Jurkat, Clone E6-1 (cell line): Measurements from ENCODE around the gene TTC33. TPM values are rescaled to one million over a fixed set of nuclear protein-coding genes. Genes with fewer than 3 reads are reported as not detected.
A peak's percentile ranks its signal among the peaks of the same experiment; 100 is the strongest.
"Not testable (repeated sequence)": the region's sequence is repeated elsewhere in the genome, so short reads cannot be mapped to it uniquely, and the experiment has no call there.

Experiments used
- DNase-seq: peaks from one replicate; pipeline ENCODE4 v3.0.0-alpha.2; 2011; ENCODE audit warnings: low read depth, low spot score
- H3K4me3 ChIP-seq: 2 replicates; pipeline ENCODE4 v1.5.1; 2011; ENCODE audit warnings: mild to moderate bottlenecking, low read length, control low read depth, moderate library complexity
- polyA plus RNA-seq: library from polyadenylated mRNA; unstranded; fragments of >200 nt; gene quantifications from one replicate; pipeline ENCODE4 v1.2.1, GENCODE V29; 2012; ENCODE audit warnings: missing spikeins; ENCODE audit not compliant: insufficient read length, insufficient read depth

TTC33 gene, protein sequence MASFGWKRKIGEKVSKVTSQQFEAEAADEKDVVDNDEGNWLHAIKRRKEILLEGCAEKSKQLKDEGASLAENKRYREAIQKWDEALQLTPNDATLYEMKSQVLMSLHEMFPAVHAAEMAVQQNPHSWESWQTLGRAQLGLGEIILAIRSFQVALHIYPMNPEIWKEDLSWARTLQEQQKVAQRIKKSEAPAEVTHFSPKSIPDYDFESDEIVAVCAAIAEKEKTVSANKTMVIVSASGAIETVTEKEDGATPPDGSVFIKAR
- 29.3 TPM for polyA plus RNA-seq

DNA sequence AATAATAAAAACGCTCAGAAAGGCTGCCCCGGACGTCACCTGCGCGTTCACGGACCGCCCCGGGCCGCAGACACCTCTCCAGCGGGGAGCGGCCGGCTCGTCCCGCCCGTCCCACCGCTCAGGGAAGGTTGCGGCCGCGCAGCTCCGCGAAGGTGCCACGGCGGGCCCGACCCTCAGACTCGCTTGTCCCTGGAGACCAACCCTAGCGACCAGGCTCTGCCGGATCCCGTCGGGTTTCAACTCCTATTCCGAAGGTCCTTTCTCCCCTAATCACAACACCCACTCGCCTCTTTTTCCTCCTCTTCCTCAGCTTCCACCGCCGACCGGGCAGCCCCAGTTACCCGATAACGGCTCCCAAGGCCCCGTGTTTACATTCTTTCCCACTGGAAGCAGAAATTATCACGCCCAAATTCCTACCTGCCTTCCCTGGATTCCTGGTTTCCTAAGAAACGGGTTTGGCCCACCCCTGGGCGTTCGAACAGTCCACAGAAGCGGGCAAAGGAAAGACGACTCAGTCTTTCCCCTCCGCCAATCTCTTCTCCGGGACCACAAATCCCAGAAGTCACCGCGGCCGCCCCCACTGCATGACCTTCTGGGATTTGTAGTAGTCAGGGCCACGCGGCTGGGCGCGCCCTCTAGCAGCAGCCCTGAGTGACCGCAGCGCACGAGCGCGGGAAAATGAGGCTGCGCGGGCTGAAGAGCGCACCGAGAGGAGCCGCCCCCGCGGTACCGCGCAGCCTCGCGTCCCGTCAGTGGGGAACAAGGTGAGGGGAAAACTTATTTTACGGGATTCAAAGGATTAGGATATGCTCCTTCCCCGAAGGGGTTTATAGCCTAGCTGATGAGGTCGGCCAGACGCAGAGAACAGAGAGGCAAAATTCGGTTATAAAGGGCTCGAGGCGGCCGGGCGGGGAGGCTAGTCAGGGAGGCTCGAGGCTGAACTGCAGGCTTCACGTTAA is at the start of gene TTC33:
Gene TTC33, minus strand, starts transcription at position 555 of the 959 bp plus-strand sequence. CDS start 8,943 bp downstream, outside the sequence.
- DNase-seq = peak; percentile 94
- H3K4me3 ChIP-seq = peak within 1 kb of the TSS; percentile 96

DNA sequence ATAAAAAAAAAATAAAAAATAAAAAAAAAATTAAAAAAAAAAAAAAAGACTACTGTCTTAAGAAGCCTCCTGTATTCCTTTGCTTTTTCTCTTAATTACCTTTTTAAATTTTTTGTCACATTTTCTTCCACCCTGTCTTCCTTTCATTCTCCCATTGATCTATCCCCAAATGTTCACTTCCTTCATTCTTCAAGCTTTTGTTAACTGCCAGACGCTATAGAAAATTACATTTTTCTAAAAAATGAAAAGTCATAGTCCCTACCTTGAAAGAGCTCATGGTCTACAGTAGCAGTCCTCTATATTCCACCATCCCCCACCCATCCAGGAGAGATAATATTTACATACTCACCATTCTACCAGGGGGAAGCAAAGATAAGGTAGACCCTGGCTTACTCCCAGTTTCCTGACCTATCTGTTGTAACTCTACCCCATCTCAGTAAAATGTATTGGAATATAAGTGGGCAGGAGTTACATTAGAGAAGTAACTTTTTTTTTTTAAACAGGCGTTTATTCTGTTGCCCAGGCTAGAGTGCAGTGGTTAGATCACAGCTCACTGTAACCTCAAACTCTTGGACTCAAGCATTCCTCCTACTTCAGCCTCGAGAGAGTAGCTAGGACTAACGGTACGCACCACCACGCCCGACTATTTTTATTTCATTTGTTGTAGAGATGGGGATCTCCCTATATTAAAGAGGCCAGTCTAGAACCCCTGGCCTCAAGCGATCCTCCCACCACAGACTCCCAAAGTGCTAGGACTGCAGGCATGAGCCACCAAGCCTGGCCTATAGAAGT is 46.2 kb upstream of the TTC33 start:
- H3K4me3 ChIP-seq = no peak overlapping the region
- DNase-seq = no peak

DNA sequence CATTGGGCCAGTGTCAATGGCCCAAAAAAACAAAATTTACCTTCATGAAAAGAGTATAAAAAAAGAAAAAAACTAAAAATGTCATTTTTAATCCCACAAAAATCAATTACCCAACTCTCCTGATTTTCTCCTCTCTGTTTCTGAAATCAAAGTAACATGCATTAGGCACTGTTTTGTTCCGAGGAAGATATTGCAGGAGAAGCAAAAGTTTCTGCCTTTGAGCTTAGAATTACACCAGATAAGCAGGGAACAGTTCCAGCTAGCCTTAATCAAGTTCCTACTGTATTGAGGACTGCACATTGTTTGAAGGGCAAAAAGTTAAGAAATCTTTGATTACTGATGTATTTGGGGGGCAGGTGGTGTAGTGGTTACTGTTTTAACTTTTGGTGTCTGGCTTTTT is 43.5 kb upstream of the TTC33 start:
- no peak for DNase-seq
- H3K4me3 ChIP-seq = no peak overlapping the region

DNA sequence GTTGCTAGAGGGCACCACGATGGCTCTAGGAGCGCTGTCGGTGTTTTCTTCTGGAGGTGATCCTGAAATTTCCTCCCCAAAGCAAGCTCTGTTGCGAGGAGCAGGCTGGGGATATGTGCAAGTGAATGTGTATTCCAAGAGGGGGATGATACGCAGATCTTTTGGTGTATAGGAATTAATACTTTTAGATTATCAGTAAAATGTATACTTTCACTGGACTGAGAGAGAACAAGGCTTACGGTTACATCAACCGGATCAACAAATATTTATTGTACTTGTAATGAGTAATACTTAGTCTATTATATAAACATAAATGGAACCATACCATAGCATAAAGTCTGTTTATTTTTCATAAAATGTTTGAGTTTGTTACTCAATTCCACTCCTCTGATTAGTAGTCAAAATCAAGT is 43.0 kb upstream of the TTC33 start:
- peak; percentile 19 for DNase-seq
- peak overlapping the region; percentile 84 for H3K4me3 ChIP-seq

DNA sequence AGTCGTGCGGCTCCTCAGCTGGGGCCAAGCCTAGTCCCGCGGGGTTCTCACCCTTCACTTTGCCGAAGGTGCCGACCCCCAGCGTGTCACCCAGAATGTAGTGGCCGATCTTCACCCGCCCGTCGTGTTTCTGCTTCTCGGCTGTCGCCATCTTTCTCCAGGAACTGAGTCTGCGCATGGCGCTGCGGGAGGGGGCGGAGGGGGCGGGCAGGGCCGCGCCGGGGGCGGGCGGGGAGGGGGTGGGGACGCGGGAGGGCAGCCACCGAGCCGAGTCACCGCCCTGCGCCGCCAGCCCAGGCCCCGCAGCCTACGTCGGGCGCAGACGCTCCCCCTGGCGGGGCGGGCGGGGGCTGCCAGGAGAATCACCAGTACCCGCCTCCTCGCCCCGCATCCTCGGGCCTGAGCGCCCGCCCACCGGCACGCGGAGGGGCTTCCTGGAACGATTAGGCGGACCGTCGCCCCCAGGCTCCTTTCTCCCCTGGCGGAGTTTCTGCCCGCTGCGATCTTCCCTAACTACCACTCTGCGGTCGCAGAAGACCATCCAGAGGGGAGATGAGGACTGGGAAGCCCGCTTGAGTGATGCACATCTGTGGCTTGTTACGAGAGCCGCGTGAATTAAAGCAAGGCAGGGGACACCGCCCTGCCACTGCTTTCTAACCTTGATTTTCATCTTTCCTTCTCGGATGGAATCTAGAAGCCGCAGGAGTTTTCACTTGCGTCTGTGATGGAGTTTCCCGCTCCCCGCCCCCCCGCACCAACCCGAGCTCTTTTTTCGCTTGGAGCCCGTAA is 42.4 kb upstream of the TTC33 start, which contains the start of gene PRKAA1:
Gene PRKAA1, minus strand, starts transcription at position 363 of the 789 bp plus-strand sequence. Its CDS starts 185 bp downstream, at position 178.
- DNase-seq = peak; percentile 78
- peak within 1 kb of the TSS; percentile 84 for H3K4me3 ChIP-seq

DNA sequence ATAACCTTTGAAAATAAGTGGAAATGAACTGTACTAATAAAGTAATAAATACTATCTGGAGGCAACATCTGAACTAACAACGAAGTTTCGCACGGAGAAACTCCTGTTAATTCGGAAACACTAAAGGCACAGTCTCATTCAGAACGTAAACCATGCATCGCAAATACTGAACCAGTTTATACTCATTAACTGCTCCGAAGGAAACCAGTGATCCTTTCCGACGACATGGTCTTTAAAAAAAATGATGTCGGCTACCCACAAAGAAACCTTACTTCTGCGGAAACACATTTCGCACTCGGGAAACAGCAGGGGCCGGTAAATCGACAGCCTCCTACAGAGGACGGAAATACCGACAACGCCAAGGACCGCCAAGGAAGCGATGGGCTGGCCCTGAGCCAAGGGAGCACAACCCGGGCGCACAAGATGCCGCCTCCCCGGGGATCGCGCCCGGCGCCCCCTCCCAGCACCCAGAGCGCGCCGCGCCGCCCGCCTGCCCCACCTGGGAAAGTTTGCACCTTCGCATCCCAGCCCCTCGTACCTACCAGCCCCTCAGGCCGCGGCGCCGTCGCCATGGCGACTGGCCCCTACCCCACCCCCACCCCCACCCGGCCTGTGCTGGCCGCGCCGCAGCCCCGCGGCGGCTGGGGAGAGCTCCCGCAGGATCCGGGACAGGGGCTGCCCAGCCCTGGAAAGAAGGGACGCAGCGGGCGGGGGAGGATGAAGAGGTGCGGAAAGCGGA is 41.7 kb upstream of the TTC33 start:
- peak overlapping the region; percentile 67 for H3K4me3 ChIP-seq
- DNase-seq = peak; percentile 79

DNA sequence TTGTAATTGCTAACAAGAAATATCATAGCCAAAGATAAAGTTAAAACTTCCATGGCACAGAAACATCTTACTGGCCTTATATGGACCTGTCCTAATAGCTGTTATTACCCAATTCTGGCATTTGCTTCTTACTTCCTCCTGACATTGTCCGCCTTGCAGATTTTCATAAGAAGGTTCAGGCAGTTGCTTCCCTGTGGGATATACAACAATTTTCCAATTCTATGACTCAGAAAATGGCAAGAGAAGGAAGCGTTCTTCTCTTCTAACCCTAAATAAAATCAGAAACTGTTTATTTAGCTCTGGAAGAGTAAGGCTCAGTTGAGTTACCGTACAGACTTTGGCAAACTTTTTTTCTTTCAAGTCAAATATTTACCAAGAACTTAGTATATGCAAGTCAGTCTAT is 40.7 kb upstream of the TTC33 start:
- no peak for DNase-seq
- peak overlapping the region; percentile 67 for H3K4me3 ChIP-seq

DNA sequence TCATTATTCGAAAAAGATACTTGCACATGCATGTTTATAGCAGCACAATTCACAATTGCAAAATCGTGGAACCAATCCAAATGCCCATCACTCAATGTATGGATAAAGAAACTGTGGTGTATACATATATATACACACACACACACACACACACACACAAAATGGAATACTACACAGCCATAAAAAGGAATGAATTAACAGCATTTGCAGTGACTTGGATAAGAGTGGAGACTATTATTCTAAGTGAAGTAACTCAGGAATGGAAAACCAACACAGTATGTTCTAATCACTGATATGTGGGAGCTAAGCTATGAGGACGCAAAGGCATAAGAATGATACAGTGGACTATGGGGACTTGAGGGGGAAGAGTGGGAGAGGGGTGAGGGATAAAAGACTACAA is 39.1 kb upstream of the TTC33 start:
- DNase-seq, H3K4me3 ChIP-seq: not testable (repeated sequence)

DNA sequence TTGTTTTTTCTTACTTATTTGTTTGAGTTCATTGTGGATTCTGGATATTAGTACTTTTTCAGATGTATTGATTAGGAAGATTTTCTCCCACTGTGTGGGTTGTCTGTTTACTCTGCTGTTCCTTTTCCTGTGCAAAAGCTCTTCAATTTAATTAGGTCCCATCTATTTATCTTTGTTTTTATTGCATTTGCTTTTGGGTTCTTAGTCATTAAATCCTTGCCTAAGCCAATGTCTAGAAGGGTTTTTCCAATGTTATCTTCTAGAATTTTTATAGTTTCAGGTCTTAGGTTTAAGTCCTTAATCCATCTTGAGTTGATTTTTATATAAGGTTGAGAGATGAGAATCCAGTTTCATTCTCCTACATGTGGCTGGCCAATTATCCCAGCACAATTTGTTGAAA is 38.6 kb upstream of the TTC33 start:
- DNase-seq, H3K4me3 ChIP-seq: not testable (repeated sequence)

DNA sequence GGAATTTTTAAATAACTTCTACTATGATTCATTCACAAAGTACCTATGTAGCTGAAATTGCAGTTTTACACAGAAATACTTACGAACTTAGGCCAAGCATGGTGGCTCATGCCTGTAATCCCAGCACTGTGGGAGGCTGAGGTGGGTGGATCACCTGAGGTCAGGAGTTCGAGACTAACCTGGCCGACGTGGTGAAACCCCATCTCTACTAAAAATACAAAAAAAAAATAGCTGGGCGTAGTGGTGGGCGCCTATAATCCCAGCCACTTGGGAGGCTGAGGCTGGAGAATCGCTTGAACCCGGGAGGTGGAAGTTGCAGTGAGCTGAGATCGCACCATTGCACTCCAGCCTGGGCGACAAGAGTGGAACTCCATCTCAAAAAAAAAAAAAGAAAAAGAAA is 36.9 kb upstream of the TTC33 start:
- H3K4me3 ChIP-seq, DNase-seq: not testable (repeated sequence)

DNA sequence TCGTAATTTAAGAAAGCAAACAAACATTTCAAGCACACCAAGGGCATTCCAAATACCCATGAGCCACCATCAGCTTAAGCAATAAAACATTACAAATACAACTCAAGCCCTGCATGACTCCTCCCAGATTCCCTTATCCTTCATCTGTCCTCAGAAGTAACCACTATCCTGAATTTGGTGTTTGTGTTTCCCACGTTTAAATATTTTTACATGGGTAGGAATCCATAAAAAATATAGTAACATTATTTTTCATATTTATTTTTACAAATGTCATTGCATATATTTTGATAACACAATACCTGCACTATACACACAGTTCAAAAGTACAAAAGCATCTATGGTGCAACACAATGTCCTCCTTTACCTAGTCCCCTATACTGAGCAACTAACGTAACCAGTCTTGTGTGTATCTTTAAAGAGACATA is 36.0 kb upstream of the TTC33 start:
- no peak overlapping the region for H3K4me3 ChIP-seq

DNA sequence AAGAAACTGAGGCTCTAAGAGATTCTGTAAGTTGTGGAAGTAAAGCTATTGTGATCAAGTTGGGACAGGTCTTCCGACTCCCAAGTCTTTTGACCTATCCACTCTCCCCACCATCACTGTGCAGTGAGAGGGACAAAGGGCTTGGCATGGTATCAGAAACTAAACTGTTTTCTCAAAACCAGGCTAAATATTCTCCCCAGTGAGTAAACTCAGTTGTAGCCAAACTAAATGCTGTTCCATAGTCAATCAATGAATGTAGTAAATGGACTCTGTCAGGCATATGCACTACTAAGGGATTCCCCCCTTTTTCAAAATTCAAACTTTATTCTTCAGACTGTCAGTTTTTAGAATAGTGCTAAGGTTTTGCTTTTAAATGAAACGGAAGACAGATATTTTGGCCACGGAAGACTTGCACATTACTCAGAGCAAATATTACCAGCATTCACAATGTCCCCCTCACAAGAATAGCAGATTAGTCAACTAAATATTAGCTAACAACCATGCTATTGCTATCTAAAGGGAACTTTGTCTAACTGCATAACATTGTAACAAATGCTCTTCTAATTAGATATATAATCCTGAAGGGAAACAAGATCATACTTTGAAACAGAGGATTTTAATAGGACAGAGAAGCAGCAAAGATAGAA is 35.3 kb upstream of the TTC33 start:
- DNase-seq = no peak
- no peak overlapping the region for H3K4me3 ChIP-seq

More for the DNA sequence above, 36.0 kb upstream of the TTC33 start:
- DNase-seq = no peak

DNA sequence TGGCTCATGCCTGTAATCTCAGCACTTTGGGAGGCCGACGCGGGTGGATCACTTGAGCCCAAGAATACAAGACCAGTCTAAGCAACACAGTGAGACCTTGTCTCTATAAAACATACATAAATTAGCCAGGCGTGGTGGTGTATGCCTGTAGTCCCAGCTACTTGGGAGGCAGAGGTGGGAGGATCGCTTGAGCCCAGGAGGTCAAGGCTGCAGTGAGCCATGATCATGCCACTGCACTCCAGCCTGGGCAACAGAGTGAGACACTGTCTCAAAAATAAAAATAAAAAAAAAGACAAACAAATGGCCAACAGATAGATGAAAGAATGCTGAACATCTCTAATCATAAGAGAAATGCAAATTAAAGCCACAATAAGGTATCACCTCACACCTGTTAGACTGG is 33.2 kb upstream of the TTC33 start:
- not testable (repeated sequence) for DNase-seq, H3K4me3 ChIP-seq

DNA sequence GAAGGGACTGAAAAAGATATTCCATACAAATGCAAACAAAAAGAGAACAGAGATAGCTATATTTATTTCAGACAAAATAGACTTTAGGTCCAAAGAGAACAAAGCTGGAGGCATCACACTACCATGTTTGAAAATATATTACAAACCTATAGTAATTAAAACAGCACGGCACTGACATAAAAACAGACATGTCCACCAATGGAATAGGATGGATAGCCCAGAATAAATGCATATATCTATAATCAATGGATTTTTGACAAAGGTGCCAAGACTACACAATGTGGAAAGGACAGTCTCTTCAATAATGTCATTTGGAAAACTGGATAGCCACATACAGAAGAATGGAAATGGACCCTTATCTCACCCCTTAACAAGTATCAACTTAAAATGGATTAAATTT is 32.2 kb upstream of the TTC33 start:
- DNase-seq = no peak
- H3K4me3 ChIP-seq = no peak overlapping the region

DNA sequence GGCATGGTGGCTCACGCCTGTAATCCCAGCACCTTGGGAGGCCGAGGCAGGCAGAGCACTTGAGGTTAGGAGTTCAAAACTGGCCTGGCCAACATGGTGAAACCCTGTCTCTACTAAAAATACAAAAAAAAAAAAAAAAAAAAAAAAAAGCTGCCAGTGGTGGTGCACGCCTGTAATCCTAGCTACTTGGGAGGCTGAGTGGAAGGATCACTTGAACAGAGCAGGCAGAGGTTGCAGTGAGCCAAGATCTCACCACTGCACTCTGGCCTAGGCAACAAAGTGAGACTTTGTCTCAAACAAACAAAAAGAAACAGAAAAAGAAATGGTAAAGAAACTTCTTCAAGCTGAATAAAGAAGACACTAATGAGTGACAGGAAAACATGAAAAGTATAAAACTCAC is 30.9 kb upstream of the TTC33 start:
- DNase-seq, H3K4me3 ChIP-seq: not testable (repeated sequence)

DNA sequence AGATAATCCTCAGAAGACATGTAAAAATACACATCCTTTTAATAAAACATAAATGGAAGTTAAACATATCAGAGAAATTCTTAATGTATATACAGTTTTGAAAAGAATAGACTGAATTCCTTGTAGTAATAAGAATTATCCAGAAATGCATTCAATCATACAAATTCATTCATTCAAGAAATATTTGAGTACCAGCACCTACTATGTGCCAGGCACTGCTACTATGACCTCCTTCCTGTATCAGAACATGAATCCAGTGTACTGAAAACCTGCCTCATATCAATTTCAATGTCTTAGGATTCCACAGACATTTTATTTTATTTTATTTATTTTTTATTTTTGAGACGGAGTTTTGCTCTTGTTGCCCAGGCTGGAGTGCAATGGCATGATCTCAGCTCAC is 29.2 kb upstream of the TTC33 start:
- DNase-seq = no peak
- H3K4me3 ChIP-seq = no peak overlapping the region

DNA sequence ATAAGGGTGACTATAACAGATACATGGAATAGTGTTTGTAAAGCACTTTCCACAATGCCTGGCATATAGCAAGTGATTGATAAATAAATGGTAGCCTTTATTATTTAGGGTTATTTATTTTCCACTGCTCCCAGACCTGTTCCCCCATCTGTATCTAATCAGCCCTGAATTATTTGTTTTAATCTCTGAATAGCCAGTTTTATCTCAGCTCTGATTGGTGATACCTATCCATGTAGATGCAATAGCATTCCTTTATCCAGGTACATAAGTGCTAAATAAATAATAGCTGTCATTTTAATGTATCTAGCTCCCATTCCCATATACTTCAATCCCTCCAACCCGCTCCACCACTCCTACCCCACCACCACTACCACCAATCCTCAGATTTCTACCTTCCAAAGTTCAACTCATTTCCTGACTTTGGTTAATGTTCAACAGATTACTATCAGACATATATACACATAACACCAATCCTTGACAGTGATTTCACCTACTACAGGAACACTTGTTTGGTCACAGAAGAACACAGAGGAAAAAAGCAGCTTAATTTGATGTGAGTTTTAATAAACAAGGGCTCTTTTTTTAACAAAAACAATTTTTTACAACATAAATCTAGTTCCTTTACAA is 28.4 kb upstream of the TTC33 start:
- H3K4me3 ChIP-seq = no peak overlapping the region
- no peak for DNase-seq
